NCI-H187 treated with DMSO at 0.1 percent for 48 hours (cell line): ENCODE results near the gene RNF175.
"Not testable (repeated sequence)": the region's sequence is repeated elsewhere in the genome, so short reads cannot be mapped to it uniquely, and the experiment has no call there.

Source experiments
- DNase-seq: peaks from one replicate; lab custom pipeline; 2025; lab: John Stamatoyannopoulos, UW

The RNF175 gene

GRCh38 chr4:153676984-153677383, 82.8 kb downstream of the RNF175 start:
- no peak for DNase-seq

- DNase-seq: no peak
Observed at GRCh38 chr4:153676486-153676885, 83.3 kb downstream of the RNF175 start.

DNA sequence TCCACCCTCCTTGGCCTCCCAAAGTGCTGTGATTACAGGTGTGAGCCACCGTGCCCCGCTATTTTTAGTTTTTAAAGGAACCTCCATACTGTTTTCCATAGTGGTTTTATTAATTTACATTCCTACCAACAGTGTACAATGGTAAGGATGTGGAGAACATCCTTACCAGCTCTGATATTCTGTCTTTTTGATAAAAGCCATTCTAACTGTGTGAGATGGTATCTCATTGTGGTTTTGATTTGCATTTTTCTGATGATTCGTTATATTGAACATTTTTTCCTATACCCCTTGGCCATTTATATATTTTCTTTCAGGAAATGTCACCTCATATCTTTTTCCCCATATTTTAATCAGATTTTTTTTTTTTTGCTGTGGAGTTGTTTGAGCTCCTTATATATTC, 90.0 kb downstream of the RNF175 start:
- DNase-seq: no peak

- no peak for DNase-seq
Observed at GRCh38 chr4:153668647-153669046, 91.2 kb downstream of the RNF175 start.

DNA sequence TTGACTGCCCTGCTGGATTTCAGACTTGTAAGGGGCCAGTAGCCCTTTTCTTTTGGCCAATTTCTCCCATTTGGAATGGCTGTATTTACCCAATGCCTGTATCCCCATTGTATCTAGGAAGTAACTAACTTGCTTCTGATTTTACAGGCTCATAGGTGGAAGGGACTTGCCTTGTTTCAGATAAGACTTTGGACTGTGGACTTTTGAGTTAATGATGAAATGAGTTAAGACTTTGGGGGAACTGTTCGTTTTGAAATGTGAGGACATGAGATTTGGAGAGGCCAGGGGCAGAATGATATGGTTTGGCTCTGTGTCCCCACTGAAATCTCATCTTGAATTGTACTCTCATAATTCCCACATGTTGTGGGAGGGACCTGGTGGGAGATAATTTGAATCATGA, 93.3 kb downstream of the RNF175 start:
- not testable (repeated sequence) for DNase-seq

DNA sequence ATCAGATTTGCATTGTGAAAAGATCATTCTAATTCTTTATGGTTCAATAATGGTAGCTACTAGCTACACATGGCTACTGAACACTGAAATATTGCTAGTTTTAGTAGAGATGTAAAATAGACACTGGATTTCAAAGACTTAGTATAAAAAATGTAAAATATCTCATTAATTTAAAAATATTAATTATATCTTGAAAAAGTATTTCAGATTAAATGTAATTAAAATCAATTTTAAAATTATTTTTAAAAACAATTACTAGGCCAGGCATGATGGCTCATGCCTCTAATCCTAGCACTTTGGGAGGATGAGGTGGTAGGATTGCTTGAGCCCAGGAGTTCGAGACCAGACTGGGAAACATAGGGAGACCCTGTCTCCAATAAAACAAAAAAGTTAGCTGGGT, 96.2 kb downstream of the RNF175 start:
- no peak for DNase-seq

- no peak for DNase-seq
Observed at GRCh38 chr4:153661908-153662307, 97.9 kb downstream of the RNF175 start.

- DNase-seq: no peak
Observed at GRCh38 chr4:153661215-153661822, 98.5 kb downstream of the RNF175 start.
